ENCODE results near the gene DSC3.

DNA sequence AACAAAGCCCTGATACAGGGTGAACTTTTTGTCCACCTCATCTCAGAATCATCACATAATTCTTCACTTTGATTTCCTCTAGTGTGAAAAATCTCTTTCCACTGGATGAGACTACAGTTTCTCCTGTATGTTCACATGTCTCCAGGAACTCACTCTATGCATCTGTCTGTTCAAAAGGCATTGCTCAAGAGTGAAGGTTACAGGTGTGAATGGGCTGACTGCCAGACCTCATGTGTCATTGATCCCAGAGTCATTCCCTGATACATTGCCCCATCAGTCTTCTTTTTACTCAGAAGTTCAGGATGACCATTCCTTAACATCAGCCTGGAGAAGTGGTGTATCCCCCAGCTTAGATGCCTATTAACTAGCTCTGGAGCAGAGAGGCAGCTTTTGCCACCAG is 4.4 kb upstream of the DSC3 start:
- TF ChIP-seq MYC (IDR thresholded peaks at IDR 0.05; ENCODE audit: low read depth, low read length) (no peak), CTCF (IDR thresholded peaks at IDR 0.05; ENCODE audit: low read depth, low read length) (no peak), POLR2A (IDR thresholded peaks at IDR 0.05; ENCODE audit: extremely low read depth, insufficient read length) (no peak)
